Gastroesophageal sphincter (tissue), 3 donors: Measurements from ENCODE around the gene ZNF384.

Source experiments
- CTCF ChIP-seq, 4 experiments: fragments of 200-600 bp in 2 of 4; fragments of 450-650 bp in 2 of 4; sonication (generic) in 1 of 4; IDR thresholded peaks; one replicate each; pipeline ENCODE4 v1.5.1; 2017 to 2019; ENCODE audit warnings: antibody characterized with exemption in 4 of 4, mild to moderate bottlenecking in 2 of 4, moderate library complexity in 2 of 4
- EP300 ChIP-seq: sonication (generic); formaldehyde crosslinking; IDR thresholded peaks from one replicate; pipeline ENCODE4 v1.6.1; 2017; ENCODE audit warnings: antibody characterized with exemption, mild to moderate bottlenecking
- POLR2A ChIP-seq, 2 donors: fragments of 450-650 bp; IDR thresholded peaks; one replicate each; pipeline ENCODE4 v1.6.1; 2017; ENCODE audit warnings: antibody characterized with exemption in 2 of 2, mild to moderate bottlenecking in 2 of 2, moderate library complexity in 1 of 2
- POLR2AphosphoS5 ChIP-seq: sonication (generic); formaldehyde crosslinking; IDR thresholded peaks from one replicate; pipeline ENCODE4 v1.6.1; 2017; ENCODE audit warnings: antibody characterized with exemption

- TF ChIP-seq CTCF (IDR thresholded peaks at IDR 0.05) (no peak), POLR2A (IDR thresholded peaks at IDR 0.05) (no peak), EP300 (no peak), POLR2AphosphoS5 (no peak)
These were observed 10.2 kb upstream of the ZNF384 start for GRCh38 chr12:6699259-6699988.
